Stimulated activated CD8-positive, alpha-beta memory T cell treated with anti-CD3 and anti-CD28 coated beads, Interleukin-12 subunit alpha, Interleukin-12 subunit beta, amount 100 ng/mL, for 4 hours (primary cell): Measurements from ENCODE around the gene SLC35E2B.
"Not testable (repeated sequence)": the region's sequence is repeated elsewhere in the genome, so short reads cannot be mapped to it uniquely, and the experiment has no call there.

ENCODE experiments used
- DNase-seq: peaks from one replicate; pipeline ENCODE4 v3.0.0-alpha.2; 2020; ENCODE audit warnings: low read depth

SLC35E2B gene

DNA sequence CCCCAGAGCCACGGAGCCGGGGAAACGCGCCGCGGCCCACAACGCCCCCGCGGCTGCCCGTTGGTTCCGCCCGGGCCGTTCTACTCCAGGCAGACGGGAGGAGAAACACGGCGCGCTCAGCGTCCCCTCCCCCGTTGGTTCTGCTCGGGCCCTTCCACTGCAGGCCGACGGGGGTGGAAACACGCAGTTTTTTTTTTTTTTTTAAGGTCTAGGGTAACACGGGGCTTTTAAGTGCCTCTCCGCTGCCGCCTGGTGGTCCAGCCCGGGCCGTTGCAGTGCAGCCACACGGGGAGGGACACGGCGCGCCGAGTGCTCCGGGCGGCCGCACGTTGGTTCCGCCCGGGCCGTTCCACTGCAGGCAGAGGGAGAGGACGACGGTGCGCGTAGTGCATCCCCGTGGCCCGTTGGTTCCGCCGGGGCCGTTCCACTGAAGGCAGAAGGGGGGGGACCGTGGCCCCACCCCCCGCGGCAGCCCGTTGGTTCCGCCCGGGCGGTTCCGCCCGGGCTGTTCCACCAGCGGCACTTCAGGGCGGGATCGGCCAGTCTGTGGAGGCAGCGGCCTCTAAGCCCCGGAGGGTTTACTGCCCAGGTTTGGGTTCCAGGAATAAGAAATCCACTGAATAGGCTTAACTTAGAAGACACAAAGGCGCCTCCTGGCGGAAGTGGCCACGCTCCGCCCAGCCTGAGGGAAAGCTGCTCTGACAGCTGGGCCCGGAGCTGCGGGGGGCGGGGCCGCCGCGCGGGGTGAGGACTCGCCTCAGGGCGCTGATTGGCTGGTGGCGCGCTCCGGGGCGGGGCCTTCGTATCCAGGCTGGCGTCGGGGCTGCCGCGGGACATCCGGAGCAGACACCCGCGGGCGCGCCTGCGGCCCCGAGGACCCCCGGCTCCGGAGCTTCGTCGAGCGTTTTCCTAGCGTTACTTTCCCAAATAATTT lies at the start of gene SLC35E2B:
TSS of gene SLC35E2B (minus strand) at position 82 of the 934 bp plus-strand sequence. CDS start 16,096 bp downstream, outside the sequence.
- peak; percentile 94 for DNase-seq

DNA sequence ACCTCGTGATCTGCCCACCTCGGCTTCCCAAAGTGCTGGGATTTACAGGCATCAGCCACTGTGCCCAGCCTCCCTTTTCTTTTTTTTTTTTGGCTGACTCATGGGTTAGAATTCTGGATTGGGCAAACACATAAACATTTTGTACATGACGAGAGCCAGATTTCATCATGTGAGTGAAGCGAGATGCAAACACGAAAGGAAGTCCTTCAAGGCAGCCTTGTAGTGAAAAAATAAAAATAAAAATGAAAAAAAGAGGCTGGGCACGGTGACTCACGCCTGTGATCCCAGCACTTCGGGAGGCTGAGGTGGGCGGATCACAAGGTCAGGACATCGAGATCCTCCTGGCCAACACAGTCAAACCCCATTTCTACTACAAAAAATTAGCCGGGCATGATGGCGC lies 48.4 kb upstream of the SLC35E2B start:
- DNase-seq: not testable (repeated sequence)

DNA sequence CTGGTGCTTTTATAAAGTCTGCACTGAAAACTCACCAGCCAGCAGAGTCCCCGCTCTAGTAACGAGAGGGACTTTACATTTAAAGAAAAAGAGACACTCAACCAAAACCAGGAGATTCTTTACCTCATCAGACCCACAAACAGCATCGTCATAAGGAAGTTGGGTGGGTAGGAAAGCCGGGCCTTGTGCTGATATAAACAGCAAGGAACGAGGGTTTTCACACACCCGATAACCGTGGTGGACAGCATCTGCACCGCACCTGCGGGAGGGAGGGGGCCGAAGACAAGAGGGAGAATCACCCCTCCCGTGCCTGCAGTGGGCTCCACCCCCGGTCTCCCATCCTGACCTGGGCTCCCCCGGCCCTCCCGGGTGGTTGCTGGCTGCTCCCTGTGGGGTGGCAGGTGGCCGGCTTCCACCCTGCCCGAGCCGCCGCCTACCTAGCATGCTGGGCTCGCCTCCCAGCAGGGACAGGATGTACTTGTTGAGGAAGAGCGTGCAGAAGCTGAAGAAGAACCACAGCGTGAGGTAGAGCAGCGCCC lies 46.3 kb upstream of the SLC35E2B start:
- DNase-seq: not testable (repeated sequence)

DNA sequence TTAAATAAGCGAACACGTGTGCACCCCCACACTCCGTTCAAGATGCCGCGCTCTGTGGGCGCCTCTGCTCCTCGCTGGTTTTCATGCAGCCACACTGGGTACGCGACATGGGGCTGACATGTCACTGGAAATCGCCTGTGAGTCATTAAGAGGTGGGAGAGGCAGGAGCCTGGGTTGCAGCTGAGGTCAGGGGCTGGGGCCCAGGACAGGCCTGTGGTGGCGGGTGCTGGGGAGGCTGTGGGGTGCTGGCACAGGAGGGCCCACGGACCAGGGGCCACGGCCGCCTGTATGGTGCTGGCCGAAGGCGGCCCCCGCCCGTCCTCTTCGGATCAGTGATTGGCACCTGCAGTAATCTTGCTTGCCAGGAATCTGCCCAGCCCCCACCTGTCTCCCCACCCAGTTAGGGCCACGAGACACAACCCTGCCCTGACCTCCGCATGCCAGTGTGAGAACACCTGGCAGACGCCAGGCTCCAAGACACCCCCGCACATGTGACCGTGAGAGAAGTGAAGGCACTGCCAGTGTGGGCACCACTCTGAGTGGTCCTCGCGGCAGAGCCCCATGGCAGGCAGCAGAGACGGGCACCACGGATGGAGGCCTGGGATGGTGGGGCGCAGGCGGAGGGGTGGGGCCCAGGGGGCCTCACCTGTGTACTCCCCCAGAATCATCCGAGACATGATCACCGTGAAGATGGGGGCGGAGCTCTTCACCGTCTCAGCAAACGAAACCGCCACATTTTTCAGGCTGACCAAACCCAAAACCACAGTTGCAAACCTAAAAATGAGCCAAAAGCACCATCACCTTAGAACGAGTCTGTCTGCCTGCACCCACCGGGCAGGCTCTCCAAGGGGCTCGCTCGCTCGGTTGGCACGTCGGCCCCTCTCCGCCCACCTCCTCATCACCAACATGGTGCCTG lies 45.3 kb upstream of the SLC35E2B start:
- DNase-seq: not testable (repeated sequence)

DNA sequence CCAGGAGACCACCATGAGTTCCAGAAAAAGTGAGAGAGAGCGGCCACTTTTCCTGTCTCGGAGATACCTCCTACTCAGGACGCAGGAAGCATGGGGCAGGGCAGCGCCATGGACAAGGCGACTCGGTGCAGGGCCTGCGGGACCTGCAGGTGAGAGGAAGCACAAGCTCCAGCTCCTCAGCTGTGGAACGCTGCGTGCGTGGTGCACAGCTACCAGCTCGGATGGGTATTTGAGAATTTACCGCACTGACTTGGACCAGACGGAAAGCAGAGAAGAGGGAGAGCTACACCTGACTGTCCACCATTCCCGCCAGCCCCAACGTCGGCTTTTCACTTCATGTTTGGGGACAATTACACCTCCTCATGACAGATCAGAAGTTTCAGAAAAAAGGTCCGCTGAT lies 39.8 kb upstream of the SLC35E2B start:
- no peak for DNase-seq

DNA sequence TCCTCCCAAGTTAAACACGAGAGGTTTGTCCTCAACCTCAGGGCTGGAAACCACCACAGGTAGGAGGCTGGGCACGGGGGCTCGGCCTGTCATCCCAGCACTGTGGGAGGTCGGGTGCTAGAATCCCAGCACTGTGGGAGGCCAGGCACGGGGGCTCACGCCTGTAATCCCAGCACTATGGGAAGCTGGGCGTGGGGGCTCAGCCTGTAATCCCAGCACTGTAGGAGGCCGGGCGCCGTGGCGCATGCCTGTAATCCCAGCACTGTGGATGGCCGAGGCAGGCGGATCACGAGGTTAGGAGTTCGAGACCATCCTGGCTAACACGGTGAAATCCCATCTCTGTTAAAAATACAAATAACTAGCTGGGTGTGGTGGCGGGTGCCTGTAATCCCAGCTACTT lies 38.3 kb upstream of the SLC35E2B start:
- DNase-seq: no peak

DNA sequence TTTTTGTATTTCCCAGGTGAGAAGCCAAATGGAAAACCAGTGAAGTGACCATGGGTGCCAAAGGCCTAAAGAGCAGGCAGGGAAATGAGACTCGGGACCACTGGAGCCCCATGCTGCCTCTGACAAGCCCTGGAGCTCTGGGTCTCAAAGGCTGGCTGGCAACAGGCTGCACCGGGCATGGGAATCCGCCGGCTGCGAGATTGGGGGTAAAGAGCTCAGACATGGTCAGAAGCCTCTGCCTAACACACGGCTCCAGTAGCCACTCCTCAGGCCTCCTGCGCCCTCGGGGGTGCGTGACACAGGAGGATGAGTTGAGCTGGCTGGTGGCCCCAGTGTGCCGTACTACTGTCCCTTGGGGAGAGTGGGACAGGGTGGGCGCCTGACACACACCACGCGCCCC lies 37.6 kb upstream of the SLC35E2B start:
- DNase-seq: not testable (repeated sequence)

DNA sequence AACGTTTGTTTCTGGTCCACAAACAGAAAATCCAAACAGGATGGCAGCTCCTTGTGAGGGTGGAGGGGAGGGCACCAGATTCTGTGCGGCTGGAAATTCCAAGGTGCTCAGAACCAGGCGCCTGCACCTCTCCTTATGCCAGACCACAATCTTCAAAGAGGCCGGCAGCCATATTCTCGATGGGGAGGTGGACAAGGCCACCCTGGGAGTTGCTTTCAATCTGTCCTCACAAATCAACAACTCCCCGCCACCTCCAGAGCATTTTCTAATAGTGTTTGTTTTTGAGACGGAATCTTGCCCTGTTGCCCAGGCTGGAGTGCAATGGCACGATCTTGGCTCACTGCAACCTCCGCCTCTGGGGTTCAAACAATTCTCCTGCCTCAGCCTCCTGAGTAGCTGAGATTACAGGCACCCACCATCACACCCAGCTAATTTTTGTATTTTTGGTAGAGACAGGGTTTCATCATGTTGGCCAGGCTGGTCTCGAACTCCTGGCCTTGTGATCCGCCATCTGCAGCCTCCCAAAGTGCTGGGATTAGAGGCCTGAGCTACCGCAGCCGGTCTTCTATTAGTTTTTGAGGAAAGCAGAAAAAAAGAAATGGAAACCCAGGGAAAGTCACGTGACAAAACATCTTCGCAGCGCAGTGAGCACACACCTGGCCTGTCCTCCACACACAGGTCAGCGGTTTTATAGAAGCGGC lies 36.7 kb upstream of the SLC35E2B start:
- not testable (repeated sequence) for DNase-seq

DNA sequence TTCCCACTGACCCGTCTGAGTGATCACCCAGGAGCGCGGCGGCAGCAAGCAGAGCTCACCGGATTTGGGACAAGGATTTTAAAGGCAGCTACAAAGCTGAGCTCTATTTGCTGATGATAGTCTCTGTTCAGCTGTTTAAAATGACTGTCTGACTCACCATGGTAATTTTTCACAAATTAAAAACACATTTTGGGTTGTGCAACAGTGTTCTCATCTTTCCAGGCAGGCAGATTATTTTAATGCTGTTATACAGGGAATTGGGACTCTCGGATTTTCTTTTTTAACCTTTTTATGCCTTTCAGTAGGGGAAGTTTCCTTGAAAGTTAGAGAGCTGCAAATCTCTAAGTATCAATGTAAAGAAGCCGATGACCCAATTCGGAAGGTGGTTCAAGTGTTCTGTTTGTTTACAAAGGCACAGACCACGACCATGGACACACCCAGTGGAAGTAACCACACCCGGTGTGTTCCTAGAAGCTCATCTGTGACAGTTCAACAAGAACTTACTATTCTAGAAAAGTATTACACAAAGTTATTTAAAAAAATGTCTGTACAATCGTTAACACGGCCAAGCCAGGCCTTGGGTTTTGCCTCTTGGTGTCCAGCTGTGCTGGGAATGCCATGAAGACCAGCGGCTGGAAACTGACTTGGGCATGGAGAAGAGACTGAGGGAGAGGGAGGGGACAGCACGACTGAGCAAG lies 35.9 kb upstream of the SLC35E2B start:
- not testable (repeated sequence) for DNase-seq

DNA sequence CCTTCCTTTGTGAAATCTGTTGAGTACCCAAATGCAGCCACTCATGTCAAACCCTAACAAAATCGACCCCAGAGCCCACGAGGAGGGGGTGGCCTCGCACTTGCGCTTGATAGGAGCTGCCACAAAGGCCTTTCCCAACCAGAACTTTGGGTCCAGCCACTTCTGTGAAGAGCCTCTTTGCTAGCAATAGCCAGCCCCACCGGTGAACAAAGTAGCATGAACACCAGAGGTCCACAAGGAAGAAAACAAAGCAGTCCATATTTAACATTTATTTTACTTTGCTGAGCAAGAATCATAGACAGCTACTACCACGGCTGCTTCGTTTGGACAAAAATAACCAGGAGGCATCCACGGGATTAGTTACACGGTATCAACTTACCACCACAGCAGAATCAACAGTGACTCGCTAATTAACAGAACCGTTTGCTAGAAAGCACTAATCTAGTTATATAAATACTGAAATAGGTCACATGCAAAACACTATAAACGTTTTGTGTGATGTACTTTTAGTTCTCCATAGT lies 34.6 kb upstream of the SLC35E2B start:
- DNase-seq: not testable (repeated sequence)

DNA sequence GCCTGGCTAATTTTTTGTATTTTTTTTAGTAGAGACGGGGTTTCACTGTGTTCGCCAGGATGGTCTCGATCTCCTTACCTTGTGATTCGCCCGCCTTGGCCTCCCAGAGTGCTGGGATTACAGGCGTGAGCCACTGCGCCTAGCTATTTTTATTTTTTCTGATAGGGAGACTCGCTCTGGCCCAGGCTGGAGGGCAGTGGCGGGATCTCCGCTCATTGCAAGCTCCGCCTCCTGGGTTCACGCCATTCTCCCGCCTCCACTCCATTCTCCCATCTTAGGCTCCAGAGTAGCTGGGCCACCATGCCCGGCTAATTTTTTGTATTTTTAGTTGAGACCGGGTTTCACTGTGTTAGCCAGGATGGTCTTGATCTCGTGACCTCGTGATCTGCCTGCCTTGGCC lies 33.5 kb upstream of the SLC35E2B start:
- DNase-seq: not testable (repeated sequence)

DNA sequence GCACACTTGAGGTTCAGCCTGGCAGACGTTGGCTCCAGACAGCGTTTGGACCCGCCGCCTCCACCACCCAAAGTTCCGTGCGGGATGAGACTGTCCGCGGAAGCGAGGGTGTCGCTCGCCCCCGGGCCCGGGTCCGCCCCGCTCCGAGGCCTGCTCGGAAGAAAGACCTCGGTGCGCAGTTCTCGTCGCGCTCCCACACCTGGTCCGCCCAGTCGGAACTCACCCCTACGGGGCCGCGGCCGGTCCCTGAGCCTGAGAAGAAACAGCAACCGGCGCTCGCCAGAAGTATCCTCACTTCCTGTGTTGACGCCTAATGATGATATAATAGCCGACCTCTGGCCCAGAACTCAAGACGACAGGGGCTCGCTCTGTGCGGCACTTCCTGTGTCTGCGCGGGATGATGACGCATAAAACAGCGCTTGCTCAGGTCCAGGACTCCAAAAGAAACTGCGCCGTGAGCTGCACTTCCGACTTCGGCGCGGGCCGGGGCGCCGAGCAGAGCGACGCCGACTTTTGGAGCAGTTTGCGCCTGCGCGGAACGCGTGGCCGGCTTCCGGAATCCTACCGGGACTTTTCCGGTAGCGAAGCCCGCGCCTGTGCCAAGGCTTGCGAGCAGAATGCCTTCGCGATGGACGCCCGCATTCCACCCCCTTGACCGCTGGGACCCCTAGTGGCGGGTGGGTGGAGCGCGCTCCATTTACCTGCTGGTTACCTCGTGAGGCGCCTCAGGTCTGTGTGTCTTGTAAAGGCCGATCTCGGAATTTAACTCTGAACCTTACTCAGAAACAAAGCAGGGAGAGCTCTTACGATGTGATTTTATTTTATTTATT lies 31.7 kb upstream of the SLC35E2B start, which contains the start of gene CDK11A:
TSS of gene CDK11A (minus strand) at position 323 of the 830 bp plus-strand sequence. CDS start 1,539 bp downstream, outside the sequence.
- peak; percentile 97 for DNase-seq

DNA sequence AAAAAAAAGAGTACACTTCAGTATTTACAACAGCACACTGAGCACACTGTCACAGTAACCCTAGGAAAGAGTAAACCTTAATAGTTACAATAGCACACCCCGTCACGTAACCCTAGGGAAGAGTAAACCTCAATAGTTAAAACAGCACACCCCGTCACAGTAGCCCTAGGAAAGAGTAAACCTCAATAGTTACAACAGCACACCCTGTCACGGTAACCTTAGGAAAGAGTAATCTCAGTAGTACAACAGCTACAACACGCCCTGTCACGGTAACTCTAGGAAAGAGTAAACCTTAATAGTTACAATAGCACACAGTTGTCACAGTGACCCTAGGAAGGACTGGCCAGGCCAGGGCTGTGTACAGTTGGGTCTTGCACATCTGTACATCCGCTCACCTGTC lies 28.6 kb upstream of the SLC35E2B start:
- no peak for DNase-seq

DNA sequence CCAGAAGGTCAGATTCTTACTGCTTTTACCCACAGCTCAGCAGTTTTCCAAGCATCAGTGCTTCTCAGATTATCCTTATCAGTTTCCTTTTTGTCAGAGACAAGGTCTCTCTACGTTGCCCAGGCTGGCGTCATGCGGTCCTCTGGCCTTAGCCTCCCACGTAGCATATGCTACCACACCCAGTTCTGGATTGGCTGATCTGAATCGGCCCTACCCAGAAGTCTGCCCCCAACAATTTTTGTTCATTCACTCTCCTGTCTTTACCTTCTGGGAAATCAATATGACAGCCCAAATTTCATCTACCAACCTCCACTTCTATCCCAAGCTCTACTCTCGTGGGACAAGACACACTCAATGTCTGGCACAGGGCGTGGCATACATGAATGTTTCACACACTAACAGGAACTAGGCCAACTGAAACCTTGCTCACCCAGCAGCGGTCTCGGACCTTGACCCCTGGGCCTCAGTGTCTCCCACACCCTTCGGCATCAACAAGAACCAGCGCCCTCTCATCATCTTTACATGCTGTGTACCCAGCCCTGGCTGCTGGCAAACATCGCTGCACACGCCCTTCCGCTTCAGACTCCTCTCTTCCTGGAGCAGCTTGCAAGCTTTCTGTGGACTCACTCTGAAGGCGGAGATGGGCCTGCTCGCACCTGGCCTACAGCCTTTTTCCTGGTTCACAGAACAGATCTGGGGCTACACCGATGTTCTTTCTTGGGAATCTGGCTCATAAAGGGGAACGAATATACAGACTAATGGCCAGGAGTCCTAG lies 22.7 kb upstream of the SLC35E2B start:
- not testable (repeated sequence) for DNase-seq

DNA sequence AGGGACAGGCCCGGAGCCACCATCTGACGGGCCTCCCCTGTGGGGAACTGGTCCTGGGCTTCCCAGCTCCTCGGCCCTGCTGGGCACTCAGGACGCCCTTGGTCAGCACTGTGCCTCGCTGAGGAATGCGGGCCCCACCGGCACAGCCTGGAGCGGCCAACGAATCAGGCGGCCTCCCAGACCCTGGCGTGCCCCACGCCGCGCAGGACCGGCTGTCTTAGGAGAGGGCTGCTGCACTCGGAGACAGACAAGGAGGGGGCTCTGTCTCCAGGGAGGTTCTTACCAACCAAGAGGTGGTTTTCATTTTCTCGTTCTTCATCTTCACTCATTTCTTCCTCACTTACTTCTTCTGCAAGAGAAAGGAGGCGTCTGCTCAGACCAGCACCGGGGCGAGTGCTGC lies 15.3 kb upstream of the SLC35E2B start:
- DNase-seq: not testable (repeated sequence)

DNA sequence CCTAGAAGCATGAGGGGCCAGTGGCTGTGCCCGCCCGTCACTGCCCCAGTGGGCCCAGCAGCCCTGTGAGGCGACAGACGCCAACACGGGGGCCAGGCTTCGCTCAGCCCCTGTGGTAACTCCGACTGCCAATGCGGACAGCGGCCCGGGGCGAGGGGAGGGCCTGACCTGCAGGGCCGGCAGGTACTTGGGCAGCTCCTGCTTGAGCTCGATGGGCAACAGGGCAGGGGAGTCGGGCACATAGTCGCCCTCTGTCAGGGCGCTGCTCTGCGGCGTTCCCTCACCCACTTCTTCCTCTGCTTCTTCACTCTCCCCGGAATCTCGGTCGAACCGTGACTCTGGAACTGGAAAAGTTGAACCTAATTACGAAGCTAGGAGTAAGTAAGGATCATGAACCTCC lies 14.6 kb upstream of the SLC35E2B start:
- DNase-seq: not testable (repeated sequence)

DNA sequence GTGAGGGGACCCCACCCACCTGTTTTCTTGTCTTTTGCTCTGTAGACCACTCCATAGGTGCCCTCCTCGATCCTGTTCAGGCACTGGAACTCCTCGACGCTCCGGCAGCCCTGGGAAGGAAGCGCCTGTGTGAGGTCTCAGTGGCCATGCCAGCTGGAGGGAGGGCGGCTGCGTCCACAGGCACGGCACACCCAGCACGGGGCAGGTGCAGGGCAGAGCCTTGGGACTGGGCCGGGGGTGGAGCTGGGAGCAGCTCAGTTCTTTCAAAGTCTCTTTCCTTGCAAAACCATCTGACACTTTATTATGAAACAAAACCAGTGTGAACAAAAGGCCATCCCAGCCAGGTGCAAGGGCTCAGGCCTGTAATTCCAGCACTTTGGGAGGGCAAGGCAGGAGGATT lies 13.0 kb upstream of the SLC35E2B start:
- not testable (repeated sequence) for DNase-seq

DNA sequence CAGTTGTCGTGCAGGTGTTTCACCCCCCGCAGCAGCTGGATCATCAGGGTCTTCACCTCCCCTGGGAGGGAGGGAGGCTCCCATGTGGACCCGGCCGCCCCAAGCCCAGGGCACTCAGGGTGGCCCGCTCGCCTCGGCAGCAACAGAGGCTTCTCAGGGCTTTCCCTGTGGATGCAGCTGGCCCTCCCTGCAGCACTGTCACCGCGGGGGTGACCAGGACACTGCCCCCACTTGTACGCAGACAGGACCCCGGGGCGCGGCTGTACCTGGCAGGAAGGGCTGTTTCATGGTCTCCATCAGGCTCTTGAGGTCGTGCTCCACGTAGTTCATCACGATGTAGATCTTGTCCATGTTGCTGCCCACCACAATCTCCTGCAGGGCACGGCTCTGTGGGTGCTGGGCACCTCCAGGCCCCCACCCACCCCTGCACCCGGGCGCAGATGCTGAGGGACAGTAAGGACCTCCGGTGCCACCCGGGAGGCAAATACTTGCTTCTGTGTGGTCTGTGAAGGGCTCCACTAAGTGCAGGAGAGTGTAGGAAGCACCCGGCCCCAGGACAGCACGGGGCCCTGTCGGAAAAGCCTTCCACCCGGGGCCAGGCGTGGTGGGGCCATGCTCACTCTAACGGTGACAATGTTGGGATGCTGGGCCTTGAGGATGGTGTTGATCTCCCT lies 11.8 kb upstream of the SLC35E2B start:
- not testable (repeated sequence) for DNase-seq
